Tibial artery (tissue), 4 donors: ENCODE data around the gene PFDN4.
"Not testable (repeated sequence)": the region's sequence is repeated elsewhere in the genome, so short reads cannot be mapped to it uniquely, and the experiment has no call there.

Experiments
- DNase-seq, 2 donors: peaks; one replicate each; pipeline ENCODE4 v3.0.0-alpha.2; 2019
- H3K27ac ChIP-seq, 2 donors: fragments of 200-600 bp; sonication (generic) in 1 of 2; 1 replicate in 1 of 2; 2 replicates in 1 of 2; pipeline ENCODE4 v1.5.1; 2018 to 2019; ENCODE audit warnings: mild to moderate bottlenecking in 1 of 2
- H3K27me3 ChIP-seq, 2 donors: fragments of 200-600 bp; sonication (generic) in 1 of 2; one replicate each; pipeline versions ENCODE4 v1.5.1 to v1.6.0; 2016 to 2019
- H3K36me3 ChIP-seq, 3 donors: fragments of 200-600 bp; sonication (generic) in 2 of 3; one replicate each; pipeline ENCODE4 v1.5.1; 2016 to 2019; ENCODE audit warnings: mild to moderate bottlenecking in 2 of 3
- H3K4me1 ChIP-seq, 4 donors: fragments of 200-600 bp; sonication (generic) in 2 of 4; 1 replicate in 3 of 4; 2 replicates in 1 of 4; pipeline ENCODE4 v1.5.1; 2016 to 2019
- H3K4me3 ChIP-seq, 2 donors: fragments of 200-600 bp; sonication (generic) in 1 of 2; 1 replicate in 1 of 2; 2 replicates in 1 of 2; pipeline ENCODE4 v1.5.1; 2018 to 2019; ENCODE audit warnings: mild to moderate bottlenecking in 2 of 2
- H3K9me3 ChIP-seq, 3 donors: fragments of 200-600 bp; sonication (generic) in 1 of 3; one replicate each; pipeline ENCODE4 v1.5.1; 2016 to 2019
- CTCF ChIP-seq, 2 experiments: fragments of 200-600 bp in 1 of 2; fragments of 450-650 bp in 1 of 2; IDR thresholded peaks; one replicate each; pipeline ENCODE4 v1.5.1; 2017 to 2019; ENCODE audit warnings: antibody characterized with exemption in 2 of 2, mild to moderate bottlenecking in 1 of 2, moderate library complexity in 1 of 2
- intact Hi-C: fragments of 100-400 bp; cut with DNase I; formaldehyde crosslinking; loops from one replicate; pipeline ENCODE4 v1.15.0; 2023; ENCODE audit warnings: low total_unique reads

Gene PFDN4

GRCh38 chr20:54260116-54260515 lies 52.2 kb downstream of the PFDN4 start:
- Histone ChIP-seq H3K4me3 (no peak overlapping the region), H3K27me3 (no peaks in the 10 kb centered on the region), H3K36me3 (no peaks in the 10 kb centered on the region), H3K4me1 (no peaks in the 10 kb centered on the region), H3K27ac (no peak overlapping the region), H3K9me3 (no peaks in the 10 kb centered on the region)
- DNase-seq: no peak
- no peak for TF ChIP-seq CTCF (IDR thresholded peaks at IDR 0.05)
- intact Hi-C loops: no loop called here

DNA sequence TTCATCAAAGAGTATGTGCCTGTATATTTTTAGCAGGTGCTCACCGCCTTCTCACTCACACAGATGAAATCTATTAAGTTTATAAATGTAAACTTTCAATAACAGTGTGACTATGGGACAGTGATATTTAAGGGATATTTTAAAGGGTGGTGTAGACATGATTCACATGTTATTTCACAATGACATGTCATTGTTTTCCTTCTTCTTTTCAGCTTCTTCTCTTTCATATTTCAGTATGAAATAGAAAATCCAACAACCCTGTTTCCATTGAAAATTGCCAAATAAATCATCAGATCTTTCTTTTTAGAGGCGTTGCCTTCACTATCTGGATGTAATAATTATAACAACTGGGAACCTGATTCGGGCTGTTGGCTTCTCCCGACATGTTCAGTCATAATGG lies 54.8 kb downstream of the PFDN4 start:
- H3K4me3 ChIP-seq: no peak overlapping the region
- no peaks in the 10 kb centered on the region for H3K27me3 ChIP-seq
- H3K4me1 ChIP-seq: no peaks in the 10 kb centered on the region
- no peak for DNase-seq
- H3K27ac ChIP-seq: no peak overlapping the region
- no peak for TF ChIP-seq CTCF (IDR thresholded peaks at IDR 0.05)
- intact Hi-C loops: no loop called here
- H3K36me3 ChIP-seq: no peaks in the 10 kb centered on the region
- H3K9me3 ChIP-seq: no peaks in the 10 kb centered on the region

- Histone ChIP-seq H3K27me3 (no peaks in the 10 kb centered on the region), H3K27ac (no peak overlapping the region), H3K9me3 (no peaks in the 10 kb centered on the region), H3K4me3 (no peak overlapping the region), H3K4me1 (no peaks in the 10 kb centered on the region), H3K36me3 (no peaks in the 10 kb centered on the region)
- no peak for DNase-seq
- no peak for TF ChIP-seq CTCF (IDR thresholded peaks at IDR 0.05)
- intact Hi-C loops: no loop called here
Observed at GRCh38 chr20:54263116-54263690, 55.3 kb downstream of the PFDN4 start.

GRCh38 chr20:54265791-54266190 lies 57.9 kb downstream of the PFDN4 start:
- H3K27me3 ChIP-seq, H3K9me3 ChIP-seq, DNase-seq, H3K4me1 ChIP-seq, H3K36me3 ChIP-seq, intact Hi-C loops, H3K27ac ChIP-seq, H3K4me3 ChIP-seq: not testable (repeated sequence)

DNA sequence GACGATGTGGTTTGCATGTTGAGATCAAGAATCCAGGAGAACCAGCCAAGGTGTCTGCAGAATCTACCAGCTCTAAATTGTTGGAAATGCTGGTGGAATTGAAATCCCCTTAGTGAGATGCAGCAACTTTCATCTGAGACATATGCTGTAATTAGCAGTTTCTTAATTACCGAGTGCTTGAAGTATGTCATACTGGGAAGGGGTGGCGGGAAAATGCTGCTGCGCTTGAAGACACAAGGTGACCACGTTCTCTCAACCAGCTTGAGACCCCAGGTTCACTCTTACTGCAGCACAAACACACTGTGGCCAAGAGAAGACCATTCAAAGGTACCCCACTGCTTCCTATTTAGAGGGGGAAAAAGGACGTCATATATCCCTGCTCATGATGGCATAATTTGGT lies 59.0 kb downstream of the PFDN4 start:
- H3K4me3 ChIP-seq: no peak overlapping the region
- TF ChIP-seq CTCF (IDR thresholded peaks at IDR 0.05): no peak
- no peak overlapping the region for H3K27ac ChIP-seq
- no peak for DNase-seq
- intact Hi-C loops: no loop called here
- no peaks in the 10 kb centered on the region for H3K9me3 ChIP-seq
- peaks cover 0 to 4% (median 0%) of the 10 kb centered on the region in 4 donors for H3K4me1 ChIP-seq
- H3K36me3 ChIP-seq: no peaks in the 10 kb centered on the region
- H3K27me3 ChIP-seq: no peaks in the 10 kb centered on the region

DNA sequence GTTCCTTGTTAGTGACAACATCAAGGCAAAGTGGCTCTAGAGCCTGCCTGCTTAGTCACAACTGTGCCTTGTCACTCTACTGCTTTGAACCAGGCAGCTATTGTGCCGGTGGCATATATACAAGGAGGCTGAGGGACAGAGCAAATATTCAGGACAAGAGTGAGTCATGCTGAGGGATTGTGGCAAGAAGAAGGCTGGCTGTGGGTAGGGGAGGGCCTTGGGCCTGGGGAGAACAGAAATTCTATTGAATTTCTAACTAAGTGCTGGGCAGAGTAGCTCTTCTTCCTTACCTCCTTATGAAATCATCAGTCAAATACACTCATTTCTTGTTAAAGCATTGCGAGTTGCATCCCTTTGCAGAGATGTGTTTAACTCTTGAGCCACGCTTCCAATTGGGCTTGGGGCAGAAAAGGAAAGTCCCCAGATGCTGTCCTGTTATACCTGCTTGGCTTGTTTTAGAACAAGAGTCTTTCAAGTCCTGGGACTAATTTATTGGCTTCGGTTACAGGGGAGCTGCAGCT lies 59.7 kb downstream of the PFDN4 start:
- DNase-seq: no peak
- Histone ChIP-seq H3K4me1 (peaks cover 0 to 4% (median 0%) of the 10 kb centered on the region in 4 donors), H3K27me3 (no peaks in the 10 kb centered on the region), H3K36me3 (no peaks in the 10 kb centered on the region), H3K4me3 (no peak overlapping the region), H3K27ac (no peak overlapping the region), H3K9me3 (no peaks in the 10 kb centered on the region)
- TF ChIP-seq CTCF (IDR thresholded peaks at IDR 0.05): no peak
- intact Hi-C loops: no loop called here
